ENCODE results near the gene GFER.

GFER gene

GRCh38 chr16:1945559-1946391 lies 38.2 kb upstream of the GFER start:
- no peak for TF ChIP-seq EGR1 (IDR thresholded peaks at IDR 0.05)
- TF ChIP-seq TEAD4 (IDR thresholded peaks at IDR 0.05) = no peak
- TF ChIP-seq FOXM1 (IDR thresholded peaks at IDR 0.05; ENCODE audit: borderline replicate concordance, low read depth) = no peak
- no peak for TF ChIP-seq MAX (IDR thresholded peaks at IDR 0.05)
- no peak for TF ChIP-seq ZBTB7A (IDR thresholded peaks at IDR 0.05; ENCODE audit: low read depth)
- no peak for TF ChIP-seq TCF12 (IDR thresholded peaks at IDR 0.05; ENCODE audit: low read depth)
- TF ChIP-seq TAF1 (IDR thresholded peaks at IDR 0.05; ENCODE audit: low read depth) = no peak
- TF ChIP-seq RAD21 (IDR thresholded peaks at IDR 0.05; ENCODE audit: low read depth) = no peak
- TF ChIP-seq USF1 (IDR thresholded peaks at IDR 0.05) = no peak
- TF ChIP-seq CEBPB (IDR thresholded peaks at IDR 0.05) = no peak
- TF ChIP-seq YY1 (IDR thresholded peaks at IDR 0.05; ENCODE audit: low read depth) = no peak
- no peak for TF ChIP-seq CREB1 (IDR thresholded peaks at IDR 0.05; ENCODE audit: low read depth)
- no peak for TF ChIP-seq REST (IDR thresholded peaks at IDR 0.05; ENCODE audit: low read depth)
- TF ChIP-seq EP300 (IDR thresholded peaks at IDR 0.05; ENCODE audit: borderline replicate concordance) = no peak
- no peak for TF ChIP-seq NFIC (IDR thresholded peaks at IDR 0.05)

- TF ChIP-seq TEAD4 (IDR thresholded peaks at IDR 0.05) (no peak), REST (IDR thresholded peaks at IDR 0.05; ENCODE audit: low read depth) (no peak), NFIC (IDR thresholded peaks at IDR 0.05) (no peak), YY1 (IDR thresholded peaks at IDR 0.05; ENCODE audit: low read depth) (no peak), ZBTB7A (IDR thresholded peaks at IDR 0.05; ENCODE audit: low read depth) (no peak), RAD21 (IDR thresholded peaks at IDR 0.05; ENCODE audit: low read depth) (no peak)
Observed at GRCh38 chr16:1946495-1947368, 37.3 kb upstream of the GFER start.

GRCh38 chr16:1947369-1947670 lies 36.7 kb upstream of the GFER start:
- no peak for TF ChIP-seq EGR1 (IDR thresholded peaks at IDR 0.05)
- no peak for TF ChIP-seq MAX (IDR thresholded peaks at IDR 0.05)
- TF ChIP-seq REST (IDR thresholded peaks at IDR 0.05; ENCODE audit: low read depth) = no peak
- no peak for TF ChIP-seq ZBTB7A (IDR thresholded peaks at IDR 0.05; ENCODE audit: low read depth)
- no peak for TF ChIP-seq TCF12 (IDR thresholded peaks at IDR 0.05; ENCODE audit: low read depth)
- TF ChIP-seq RAD21 (IDR thresholded peaks at IDR 0.05; ENCODE audit: low read depth) = no peak

GRCh38 chr16:1949507-1949906 lies 34.5 kb upstream of the GFER start:
- no peak for TF ChIP-seq TEAD4 (IDR thresholded peaks at IDR 0.05)
- no peak for TF ChIP-seq FOXM1 (IDR thresholded peaks at IDR 0.05; ENCODE audit: borderline replicate concordance, low read depth)
- TF ChIP-seq REST (IDR thresholded peaks at IDR 0.05; ENCODE audit: low read depth) = no peak

Measured in Ishikawa (cell line).